Measurements from ENCODE around the gene PEX1.
A peak's percentile ranks its signal among the peaks of the same experiment; 100 is the strongest.
"Not testable (repeated sequence)": the region's sequence is repeated elsewhere in the genome, so short reads cannot be mapped to it uniquely, and the experiment has no call there.

PEX1 gene

GRCh38 chr7:92503767-92504166 lies 24.6 kb downstream of the PEX1 start:
- DNase-seq: no peak

- DNase-seq: no peak
These were observed 29.8 kb downstream of the PEX1 start for GRCh38 chr7:92498557-92498956.

- DNase-seq: no peak
These were observed 31.4 kb downstream of the PEX1 start for GRCh38 chr7:92496876-92497275.

- DNase-seq: no peak
These were observed 38.7 kb downstream of the PEX1 start for GRCh38 chr7:92489634-92490033.

- no peak for DNase-seq
These were observed 40.5 kb downstream of the PEX1 start for GRCh38 chr7:92487804-92488203.

- no peak for DNase-seq
These were observed 42.3 kb downstream of the PEX1 start for GRCh38 chr7:92485974-92486373.

- no peak for DNase-seq
These were observed 42.9 kb downstream of the PEX1 start for GRCh38 chr7:92485267-92485892.

GRCh38 chr7:92484226-92484625 lies 44.1 kb downstream of the PEX1 start:
- DNase-seq: not testable (repeated sequence)

- not testable (repeated sequence) for DNase-seq
These were observed 44.7 kb downstream of the PEX1 start for GRCh38 chr7:92483624-92484023.

GRCh38 chr7:92479146-92479545 lies 49.2 kb downstream of the PEX1 start:
- not testable (repeated sequence) for DNase-seq

- no peak for DNase-seq
These were observed 49.6 kb downstream of the PEX1 start for GRCh38 chr7:92478711-92479110.

GRCh38 chr7:92478095-92478494 lies 50.2 kb downstream of the PEX1 start:
- DNase-seq: no peak

GRCh38 chr7:92477681-92478080 lies 50.6 kb downstream of the PEX1 start, which contains the start of gene ERVW-1:
Gene ERVW-1 (minus strand): TSS chr7:92477946. CDS start chr7:92470381, 7,565 bp downstream.
- not testable (repeated sequence) for DNase-seq

GRCh38 chr7:92475851-92476590 lies 52.3 kb downstream of the PEX1 start:
- not testable (repeated sequence) for DNase-seq

- DNase-seq: not testable (repeated sequence)
These were observed 53.0 kb downstream of the PEX1 start for GRCh38 chr7:92475261-92475770.

- DNase-seq: not testable (repeated sequence)
These were observed 54.3 kb downstream of the PEX1 start for GRCh38 chr7:92473989-92474388.

- DNase-seq: not testable (repeated sequence)
These were observed 59.7 kb downstream of the PEX1 start for GRCh38 chr7:92468589-92468988.

- DNase-seq: no peak
These were observed 61.6 kb downstream of the PEX1 start for GRCh38 chr7:92466682-92467081.

- DNase-seq: no peak
These were observed 63.8 kb downstream of the PEX1 start for GRCh38 chr7:92464515-92464914.

GRCh38 chr7:92462560-92462959 lies 65.8 kb downstream of the PEX1 start:
- DNase-seq: no peak

GRCh38 chr7:92461027-92462003 lies 67.0 kb downstream of the PEX1 start:
- peak in 1 of 2 donors; percentile 4 for DNase-seq

GRCh38 chr7:92460510-92460909 lies 67.8 kb downstream of the PEX1 start:
- DNase-seq: no peak

GRCh38 chr7:92460109-92460508 lies 68.2 kb downstream of the PEX1 start:
- DNase-seq: no peak
